8988T (cell line): ENCODE measurements around the gene THBS4.
"Not testable (repeated sequence)": the region's sequence is repeated elsewhere in the genome, so short reads cannot be mapped to it uniquely, and the experiment has no call there.

Source experiments
- DNase-seq: peaks from one replicate; pipeline ENCODE4 v3.0.0; 2011

The THBS4 gene

GRCh38 chr5:80077051-80077714, 42.0 kb downstream of the THBS4 start:
- DNase-seq, result no peak

GRCh38 chr5:80078921-80079320, 43.8 kb downstream of the THBS4 start:
- DNase-seq, result no peak

GRCh38 chr5:80082281-80082680, 47.1 kb downstream of the THBS4 start:
- no peak for DNase-seq

GRCh38 chr5:80082731-80083100, 47.6 kb downstream of the THBS4 start:
- peak; percentile 54 for DNase-seq

DNA sequence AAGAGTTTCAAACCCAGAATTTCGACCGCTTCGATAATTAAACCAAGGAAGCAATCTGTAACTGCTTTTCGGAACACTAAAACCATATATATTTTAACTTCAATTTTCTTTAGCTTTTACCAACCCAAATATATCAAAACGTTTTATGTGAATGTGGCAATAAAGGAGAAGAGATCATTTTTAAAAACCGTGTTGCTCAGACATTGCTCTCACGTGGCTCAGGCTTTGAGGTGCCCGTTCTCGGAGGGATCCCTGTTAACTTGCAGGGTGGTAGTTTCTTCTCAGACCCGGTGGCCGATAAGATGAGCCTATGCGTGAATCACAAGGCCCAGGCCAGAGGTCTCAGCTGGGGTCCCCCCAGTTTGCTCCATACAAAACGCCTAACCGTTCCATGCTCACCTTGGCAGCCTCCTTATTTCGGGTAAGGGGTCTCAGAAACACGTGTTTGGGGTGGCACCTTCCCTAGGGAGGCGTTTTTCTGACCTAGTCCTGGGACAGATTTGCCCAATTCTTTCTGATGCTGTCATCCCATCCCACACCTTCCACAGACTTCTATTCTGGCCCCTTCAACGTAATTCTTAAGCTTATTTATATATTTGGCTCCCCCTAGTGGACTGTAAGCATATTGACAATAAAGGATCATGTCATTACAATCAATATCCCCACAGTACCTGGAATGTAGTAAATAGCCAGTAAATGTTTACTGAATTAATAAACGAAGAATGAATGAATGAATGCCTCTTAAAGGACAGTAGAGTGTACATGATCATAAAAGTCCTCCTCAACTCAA, 48.1 kb downstream of the THBS4 start:
- DNase-seq, result peak; percentile 29

GRCh38 chr5:80090884-80091166, 55.7 kb downstream of the THBS4 start:
- no peak for DNase-seq

GRCh38 chr5:80091792-80092192, 56.6 kb downstream of the THBS4 start:
- peak; percentile 34 for DNase-seq

GRCh38 chr5:80092486-80093107, 57.4 kb downstream of the THBS4 start:
- no peak for DNase-seq

- no peak for DNase-seq
Measured at GRCh38 chr5:80093796-80094195, 58.6 kb downstream of the THBS4 start.

DNA sequence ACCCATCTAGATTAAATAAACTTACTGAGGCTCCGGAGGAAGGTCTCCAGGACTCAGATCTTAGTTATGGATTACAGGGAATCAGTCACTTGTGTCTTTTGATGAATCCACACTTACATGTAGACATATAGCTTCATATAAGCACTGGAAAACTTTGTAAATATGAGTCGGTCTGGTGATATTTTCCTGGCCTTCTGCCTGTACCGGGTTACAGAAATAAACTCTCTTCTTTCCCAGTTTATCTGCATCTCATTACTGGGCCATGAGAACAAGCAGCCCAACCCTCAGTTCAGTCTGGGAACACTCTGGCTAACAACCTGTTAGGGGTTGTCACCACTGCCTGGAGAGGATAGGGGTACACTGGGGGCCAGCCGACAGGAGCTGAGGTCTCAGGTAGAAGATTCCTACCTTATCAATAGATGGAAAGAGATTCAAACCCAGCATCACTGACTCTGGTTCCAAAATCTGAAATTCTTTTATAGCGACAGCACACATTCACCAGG, 59.1 kb downstream of the THBS4 start:
- DNase-seq, result no peak

DNA sequence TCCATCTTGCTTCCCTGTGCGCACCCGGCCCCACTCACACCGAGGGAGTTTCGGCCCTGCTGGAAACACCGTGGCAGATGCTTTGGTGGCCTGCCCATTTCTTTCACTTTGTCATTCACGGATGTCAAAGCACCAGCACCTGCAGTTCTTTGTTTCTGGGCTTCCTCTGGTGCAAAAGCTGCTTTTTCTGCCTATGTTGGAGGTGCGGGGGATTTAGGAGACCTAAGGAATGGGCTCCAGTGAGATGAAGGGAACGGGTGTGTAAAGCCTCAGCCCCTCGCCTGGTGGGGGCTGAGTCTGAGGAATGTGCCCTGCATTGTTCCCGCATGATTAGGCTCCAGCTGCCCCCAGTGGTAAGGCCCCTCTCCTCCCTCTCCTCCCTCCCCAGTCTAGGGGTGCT, 62.3 kb downstream of the THBS4 start:
- DNase-seq, result no peak

DNA sequence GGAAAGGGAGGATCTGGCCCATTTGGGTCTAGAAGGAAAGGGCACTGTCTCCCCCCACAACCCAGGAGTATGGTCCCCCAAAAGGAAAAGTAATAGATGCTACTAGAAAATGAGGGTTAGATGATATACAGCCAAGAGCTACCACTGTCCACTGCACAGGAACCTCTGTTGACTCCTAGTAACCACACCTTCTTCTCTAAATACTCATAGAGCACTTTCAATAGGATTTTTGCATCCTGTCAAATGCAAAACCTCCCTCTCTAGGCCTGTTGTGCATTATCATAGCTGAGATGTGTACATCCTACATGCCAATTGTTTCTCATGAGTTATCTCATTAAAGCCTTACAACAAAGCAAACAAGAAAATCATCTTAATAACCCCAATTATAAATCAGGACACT, 66.8 kb downstream of the THBS4 start:
- DNase-seq, result no peak

DNA sequence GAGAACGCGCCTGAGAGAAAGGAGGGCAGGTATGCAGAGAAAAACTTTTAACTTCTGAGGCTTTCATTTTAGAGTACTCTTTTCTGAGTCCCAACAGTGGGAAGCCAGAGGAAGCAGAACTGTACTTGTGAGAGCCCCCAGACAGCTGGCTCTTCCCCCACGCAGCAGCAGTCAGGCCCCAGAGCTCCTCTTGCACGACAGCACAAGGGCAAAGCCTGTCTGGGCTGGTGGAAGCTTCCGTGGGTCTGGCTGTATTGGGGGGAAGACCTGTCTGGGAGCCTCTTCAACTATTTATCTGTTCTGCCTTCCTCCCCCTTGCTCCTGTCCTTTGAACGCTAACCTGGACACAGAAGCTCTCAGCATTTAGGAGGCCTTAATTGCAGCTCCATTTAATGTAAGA, 68.2 kb downstream of the THBS4 start:
- DNase-seq, result no peak

- DNase-seq, result no peak
Measured at GRCh38 chr5:80105698-80106439, 70.7 kb downstream of the THBS4 start.

DNA sequence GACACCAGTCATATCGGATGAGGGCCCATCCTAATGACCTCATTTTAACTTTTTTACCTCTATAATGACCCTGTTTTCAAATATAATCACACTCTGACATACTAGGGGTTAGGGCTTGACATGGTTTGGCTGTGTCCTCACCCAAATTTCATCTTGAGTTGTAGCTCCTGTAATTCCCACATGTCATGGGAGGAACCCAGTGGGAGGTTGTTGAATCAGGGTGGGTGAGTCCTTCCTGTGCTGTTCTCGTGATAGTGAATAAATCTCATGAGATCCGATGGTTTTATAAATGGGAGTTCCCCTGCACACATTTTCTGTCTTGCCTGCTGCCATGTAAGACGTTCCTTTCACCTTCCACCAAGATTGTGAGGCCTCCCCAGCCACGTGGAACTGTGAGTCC, 71.8 kb downstream of the THBS4 start:
- no peak for DNase-seq

- DNase-seq, result no peak
Measured at GRCh38 chr5:80109646-80110478, 74.7 kb downstream of the THBS4 start.

DNA sequence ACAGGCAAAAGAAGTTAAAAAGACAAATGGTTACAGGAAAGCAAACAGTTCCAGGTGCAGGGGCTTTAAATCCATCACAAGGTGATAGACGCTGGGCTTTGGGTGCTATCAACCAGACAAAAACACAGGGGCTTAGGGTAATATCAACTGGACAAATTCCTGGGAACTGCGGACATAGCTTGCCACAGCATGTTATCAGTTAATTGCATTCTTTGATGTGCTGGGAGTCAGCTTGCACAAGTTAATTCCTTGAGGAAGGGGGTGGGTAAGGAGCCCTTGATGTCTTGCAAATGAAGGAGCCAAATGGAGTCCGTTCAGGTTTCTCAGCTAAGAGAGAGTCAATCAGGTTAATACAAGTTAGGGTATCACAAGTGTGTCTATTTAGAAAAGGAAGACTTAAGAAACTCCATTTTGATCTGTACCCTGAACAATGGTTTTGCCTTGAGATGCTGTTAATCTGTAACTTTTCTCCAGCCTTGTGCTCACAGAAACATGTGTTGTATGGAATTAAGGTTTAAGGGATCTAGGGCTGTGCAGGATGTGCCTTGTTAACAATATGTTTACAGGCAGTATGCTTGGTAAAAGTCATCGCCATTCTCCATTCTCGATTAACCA, 76.3 kb downstream of the THBS4 start:
- DNase-seq, result not testable (repeated sequence)

DNA sequence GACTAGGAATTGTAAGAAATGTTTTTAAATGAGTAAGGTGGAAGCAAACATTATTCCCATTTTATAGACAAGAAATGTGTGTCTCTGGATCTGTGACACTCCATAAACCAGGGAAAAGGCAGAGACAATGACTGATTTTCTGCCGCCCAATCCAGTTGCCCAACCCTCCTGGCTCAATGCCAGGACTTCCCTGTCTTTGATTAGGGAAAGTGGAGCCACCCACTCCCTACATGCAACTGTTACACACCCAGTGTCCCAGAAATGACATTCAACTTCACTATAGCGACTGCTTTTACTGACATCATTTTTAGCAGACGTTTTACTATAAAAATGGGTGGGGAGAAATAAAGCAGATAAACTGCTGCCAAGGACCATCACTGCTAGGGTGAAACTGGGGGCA, 79.7 kb downstream of the THBS4 start:
- DNase-seq, result no peak

DNA sequence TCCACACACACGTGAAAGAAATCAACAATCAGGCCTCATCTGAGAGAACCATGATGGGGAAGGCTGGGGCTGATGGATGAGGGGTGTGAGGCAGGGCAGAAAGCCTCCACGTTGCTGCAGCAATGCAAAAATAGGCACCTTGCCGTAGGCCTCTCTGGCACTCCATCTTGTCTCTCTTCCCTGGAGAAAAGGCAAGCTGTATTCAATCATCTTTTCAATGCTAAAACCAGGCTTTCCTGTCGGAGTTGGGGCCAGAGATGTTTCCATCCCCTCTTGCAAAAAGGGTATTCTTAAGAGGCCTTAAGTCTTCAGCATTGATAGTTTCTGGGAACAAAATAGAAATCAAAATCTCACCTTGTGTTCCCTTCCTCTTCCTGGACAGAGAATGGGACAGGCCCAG, 80.9 kb downstream of the THBS4 start:
- DNase-seq, result no peak

- no peak for DNase-seq
Measured at GRCh38 chr5:80116465-80116864, 81.3 kb downstream of the THBS4 start.

GRCh38 chr5:80117446-80117845, 82.3 kb downstream of the THBS4 start:
- no peak for DNase-seq

GRCh38 chr5:80119372-80119771, 84.2 kb downstream of the THBS4 start:
- no peak for DNase-seq
